HT1080 (cell line): Measurements from ENCODE around the gene DUOX1. TPM values are rescaled to one million over a fixed set of nuclear protein-coding genes. Genes with fewer than 3 reads are reported as not detected.
"Not testable (repeated sequence)": the region's sequence is repeated elsewhere in the genome, so short reads cannot be mapped to it uniquely, and the experiment has no call there.

Experiments used
- DNase-seq: peaks from one replicate; pipeline ENCODE4 v3.0.0-alpha.2; 2015; ENCODE audit warnings: low read depth
- total RNA-seq: library from RNA; depleted of rRNA; stranded (reverse); fragments of >200 nt; shearing (Covaris generic); gene quantifications from 2 replicates; pipeline ENCODE4 v1.2.3, GENCODE V29; 2014

DUOX1 gene
- total RNA-seq, 1 experiment from 2014 or later: not detected

DNA sequence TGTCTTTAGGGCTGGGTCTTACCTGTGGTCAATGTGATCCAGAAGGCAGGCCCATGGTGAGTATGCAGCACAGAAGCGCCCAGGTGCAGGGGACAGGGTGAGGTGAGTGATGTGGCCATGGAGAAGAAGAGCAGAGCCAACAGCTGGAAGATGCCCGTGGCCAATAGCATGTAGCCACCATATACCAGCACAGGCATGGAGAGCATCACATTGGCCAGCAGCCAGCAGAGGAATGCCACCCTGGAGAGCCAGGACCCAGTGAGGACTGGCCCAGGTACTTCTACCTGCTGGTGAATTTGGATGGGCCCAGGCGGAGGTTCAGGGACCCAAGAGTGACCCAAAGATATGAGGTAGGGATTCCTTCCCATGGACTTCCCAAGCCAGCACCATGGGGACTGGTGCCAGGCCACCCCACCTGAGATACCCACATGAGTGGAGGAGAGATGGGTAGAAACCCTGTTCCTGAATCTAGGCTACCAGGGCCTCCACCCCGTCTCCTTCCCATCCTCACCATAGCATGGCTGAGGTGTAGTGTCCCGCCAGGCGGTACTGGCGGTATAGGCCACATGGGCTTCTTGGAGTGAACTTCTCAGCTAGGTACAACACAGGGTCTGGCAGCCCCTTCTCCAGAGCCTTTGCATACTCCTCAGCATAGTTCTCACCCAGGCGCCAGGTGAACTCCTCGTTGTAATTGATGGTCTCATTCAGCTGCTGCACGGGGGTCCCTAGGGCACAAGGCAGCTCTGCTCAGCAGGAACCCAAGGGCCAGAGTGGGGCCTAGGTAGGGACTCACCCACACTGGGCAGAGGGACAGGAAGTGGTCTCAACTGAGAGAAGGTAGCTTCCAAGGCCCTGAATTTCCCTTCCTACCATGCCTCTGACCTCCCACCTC is 9.5 kb upstream of the DUOX1 start:
- no peak for DNase-seq

DNA sequence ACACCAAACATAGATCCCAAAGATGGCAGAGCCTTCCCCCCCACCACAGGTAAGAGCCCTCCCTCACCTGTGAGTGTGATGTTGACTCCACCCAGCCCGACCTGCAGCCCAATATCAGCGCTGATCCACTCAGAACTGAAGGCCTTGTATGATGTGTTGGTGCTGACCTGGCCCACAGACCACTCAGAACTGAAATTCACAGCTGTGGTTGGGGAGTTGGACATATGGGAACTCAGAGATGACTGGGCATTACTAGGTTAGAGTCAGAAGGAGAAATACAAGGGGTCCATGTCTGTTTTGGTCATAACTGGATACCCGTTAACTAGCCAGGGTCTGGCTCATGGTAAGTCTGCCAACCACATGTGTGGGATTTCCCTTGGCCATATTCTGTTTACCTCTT is 8.8 kb upstream of the DUOX1 start:
- DNase-seq: no peak

DNA sequence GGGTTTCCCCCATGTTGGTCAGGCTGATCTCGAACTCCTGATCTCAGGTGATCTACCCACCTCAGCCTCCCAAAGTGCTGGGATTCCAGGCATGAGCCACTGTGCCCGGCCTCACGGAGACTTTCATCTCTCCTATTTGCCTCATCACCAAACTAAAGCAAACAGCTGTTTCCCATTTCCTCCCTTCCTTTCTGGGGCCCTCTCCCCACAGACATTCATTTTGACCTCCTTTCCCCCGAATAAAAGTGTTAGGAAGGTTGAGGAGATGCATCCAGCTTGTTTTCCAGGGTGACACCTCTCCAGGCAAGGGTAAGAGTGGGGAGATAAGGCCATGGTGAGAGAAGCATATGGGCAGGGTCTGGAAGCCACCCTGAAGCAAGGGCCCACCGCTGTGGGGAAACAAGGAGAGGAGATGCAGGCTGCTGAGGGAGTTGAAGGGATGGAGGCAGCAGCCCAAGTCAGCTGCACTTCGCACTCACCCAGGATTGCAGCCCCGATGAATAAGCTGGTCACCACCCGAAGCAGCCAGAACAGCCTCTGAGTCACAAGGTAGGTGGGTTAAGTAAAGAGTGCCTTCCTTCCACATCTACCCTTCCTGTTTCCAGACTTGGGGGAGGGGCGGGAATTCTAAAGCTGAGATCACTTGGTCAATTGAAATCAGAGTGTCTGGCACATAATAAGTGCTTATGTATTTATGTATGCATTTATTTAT is 7.9 kb upstream of the DUOX1 start:
- peak; percentile 92 for DNase-seq

DNA sequence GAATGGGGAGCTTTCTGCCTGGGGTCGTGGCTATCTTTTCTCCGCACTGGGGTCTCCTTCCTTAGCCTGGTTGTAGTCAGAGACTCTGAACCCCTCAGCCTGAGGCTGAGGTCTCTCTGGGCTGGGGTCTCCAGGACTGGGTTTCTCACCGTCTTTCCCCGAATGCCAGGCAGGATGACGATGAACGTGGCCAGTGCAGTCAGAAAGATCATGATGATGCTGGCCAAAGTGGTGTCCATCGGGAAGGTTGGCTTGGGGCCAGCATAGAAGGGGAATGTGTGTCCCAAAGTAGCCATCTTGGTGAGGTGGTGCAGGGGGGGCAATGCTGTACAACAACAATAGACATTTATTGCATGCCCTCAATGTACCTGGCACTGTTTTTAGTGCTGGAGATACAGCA is 7.1 kb upstream of the DUOX1 start:
- no peak for DNase-seq

DNA sequence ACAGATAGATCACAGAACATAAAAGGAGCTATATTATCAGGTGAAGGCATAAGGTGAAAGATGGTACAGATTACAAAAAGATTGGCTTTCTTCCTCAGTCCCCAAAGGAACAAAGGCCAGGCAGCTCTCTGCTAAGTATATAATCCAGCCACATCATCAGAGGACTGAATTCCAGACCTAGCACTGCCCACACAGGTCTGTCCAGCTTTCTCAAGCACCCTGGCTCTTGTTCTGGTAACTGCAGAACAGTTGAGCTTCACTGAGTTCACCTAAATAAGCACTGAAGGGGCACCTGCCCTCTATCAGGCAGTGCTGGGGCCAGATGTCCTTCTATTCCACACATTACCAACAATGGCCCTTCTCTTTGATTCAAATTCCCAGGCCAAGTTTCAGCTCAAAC is 6.4 kb upstream of the DUOX1 start:
- no peak for DNase-seq

DNA sequence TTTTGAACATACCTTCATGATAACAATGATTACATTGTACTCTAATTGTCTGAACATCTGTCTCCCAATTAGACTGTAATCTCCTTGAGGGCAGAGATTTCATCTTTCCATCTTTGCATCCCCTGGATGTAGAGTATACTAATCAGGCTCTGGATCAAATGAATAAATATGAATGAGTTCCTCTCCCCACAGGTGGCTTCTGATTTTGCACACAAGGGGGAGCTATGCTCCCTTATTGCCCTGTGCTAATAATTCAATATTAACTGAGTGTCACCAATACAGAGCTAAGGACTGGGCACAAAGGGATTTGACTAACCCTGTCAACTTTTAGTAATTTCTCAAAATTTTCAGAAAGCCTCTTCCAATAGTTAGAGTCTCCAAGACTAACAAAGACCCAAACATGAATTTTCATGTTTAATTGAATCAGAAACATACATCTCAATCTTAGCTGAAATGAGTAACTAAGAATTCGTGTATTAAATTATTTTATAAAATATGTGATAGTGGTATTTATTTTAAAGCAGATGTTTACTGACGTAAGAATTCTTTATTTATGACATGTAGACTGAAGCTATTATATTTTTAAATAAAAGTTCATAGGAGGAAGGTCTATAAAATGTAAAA is 3.1 kb upstream of the DUOX1 start:
- peak; percentile 11 for DNase-seq

DNA sequence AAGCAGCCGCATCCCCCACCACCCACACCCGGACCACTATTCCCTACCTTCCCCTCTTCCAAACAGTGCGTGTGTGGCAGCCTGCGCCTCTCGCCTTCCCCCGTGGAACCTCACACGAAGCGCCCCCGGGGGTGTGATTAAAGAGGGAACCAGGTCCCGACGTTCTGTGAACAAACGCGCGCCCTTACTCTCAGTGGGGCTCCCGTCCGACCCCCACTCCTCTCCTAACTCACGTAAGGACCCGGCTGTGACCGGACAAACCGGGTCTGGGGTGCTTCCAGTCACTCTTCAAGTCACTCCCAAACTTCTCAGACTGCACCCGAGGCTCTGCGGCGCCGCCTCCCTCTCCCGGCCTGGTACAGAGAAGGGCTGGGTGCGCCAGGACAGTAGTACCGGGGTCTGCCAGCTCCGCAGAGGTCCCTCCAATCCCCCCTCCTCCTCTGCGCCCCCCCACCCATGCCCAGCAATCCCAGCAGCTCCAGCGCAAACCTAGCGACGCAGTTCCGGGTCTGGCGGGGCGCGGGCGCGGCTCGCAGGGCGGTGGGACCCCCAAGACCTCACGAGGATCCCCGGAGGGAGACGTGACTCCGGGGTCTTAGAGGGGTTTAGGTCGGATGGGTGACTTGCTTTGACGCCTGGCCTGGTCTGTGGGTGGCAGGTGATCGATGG is 689 bp upstream of the DUOX1 start:
- no peak for DNase-seq

DNA sequence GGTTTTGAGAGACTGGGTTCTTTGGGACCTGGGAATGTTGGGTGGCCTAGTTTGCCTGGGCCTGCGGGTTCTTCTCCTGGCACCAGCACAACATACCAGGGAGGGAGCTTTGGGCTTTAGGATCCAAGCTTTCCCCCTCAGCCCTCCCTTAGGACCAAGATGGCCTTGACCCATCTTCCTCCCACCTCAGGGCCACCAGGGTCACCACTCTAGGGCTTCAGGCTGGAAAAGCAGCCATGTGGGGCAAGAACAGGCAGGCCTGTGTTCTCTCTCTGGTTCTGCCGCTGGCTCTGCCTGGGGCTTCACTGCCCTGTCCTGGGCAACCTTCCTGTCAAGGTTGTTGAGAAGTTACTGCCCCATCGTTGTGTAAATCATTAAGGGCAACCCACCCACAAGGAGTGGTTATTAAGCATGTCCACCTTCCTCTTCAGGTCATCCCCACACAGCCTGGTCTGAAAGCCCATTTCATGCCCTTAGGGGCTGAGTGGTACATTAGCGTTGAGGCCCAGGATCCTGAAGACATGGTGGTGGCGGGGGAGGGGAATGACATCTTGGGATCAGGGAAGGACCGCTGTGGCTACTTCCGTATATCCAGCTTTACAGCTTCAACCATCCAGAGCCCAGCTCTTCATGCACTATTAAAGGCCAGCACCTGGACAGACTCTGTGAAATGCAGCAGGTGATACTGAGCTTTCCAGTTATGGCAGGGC is 652 bp downstream of the DUOX1 start:
- no peak for DNase-seq

DNA sequence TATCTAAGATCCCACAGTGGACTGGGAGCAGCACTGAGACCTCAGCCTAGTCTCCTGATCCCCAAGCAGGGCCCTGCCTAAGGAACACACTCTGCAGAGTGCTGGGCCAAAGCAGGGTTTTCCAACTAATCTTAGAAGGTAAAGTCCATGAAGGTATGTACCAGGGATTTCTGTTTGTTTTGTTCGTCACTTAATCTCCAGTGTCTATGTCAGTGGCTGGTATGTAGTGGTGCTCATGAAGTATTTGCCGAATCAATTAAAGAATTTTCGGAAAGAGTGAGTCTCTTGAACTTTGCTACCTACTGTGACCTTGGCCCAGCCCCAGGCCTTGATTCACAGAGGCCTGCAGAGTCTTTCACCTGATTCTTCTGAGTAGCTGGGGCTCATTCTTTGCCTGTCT is 1.7 kb downstream of the DUOX1 start:
- DNase-seq: no peak

DNA sequence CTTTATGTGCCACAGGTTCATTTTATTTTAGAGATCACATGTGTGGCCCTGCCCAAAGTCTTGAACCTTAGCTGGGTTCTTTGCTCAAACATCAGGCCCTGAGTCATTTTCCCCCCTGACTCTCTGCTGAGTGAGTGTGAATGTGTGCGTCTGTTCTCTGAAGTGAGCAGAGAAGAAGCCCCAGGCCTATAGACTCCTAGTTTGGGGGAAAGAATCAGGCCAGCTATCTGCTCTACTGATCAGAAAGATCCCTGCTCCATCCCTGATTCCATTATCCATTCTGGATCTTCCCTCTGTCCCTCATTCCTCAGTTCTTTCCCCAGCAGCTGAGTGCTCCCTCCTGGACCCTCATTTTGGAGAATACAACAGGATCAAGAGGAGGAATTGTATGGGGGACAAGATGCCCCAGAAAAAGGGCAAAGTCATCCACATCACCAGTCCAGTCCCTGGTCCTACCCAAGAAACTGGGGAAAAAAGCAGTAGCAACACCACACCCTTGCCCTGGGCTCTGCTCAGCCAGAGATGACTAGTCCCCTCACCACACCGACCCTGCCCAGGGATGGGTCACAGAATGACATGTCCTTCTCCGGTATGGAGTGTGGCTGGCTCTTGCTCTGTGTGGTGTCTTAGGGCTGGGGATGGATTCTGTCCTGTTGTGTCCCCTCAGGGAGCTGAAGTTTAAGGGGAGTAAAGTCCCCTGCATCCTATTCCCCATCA is 3.2 kb downstream of the DUOX1 start:
- no peak for DNase-seq

DNA sequence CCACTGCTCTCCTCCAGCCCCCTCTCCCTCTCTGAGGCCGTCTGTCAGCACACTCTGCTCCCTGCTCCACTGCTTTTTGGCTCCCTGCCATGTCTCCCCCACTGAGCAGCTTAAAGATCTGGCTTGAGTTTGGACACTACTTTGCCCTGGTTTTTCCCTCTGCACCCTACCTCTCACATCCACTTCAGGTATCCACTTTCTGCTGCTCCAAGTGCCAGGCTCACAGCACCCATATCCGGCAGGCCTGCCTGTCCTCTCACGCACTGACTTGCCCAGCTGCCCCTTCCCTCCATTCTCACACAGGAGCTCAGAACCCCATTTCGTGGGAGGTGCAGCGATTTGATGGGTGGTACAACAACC is 3.7 kb downstream of the DUOX1 start:
- no peak for DNase-seq

DNA sequence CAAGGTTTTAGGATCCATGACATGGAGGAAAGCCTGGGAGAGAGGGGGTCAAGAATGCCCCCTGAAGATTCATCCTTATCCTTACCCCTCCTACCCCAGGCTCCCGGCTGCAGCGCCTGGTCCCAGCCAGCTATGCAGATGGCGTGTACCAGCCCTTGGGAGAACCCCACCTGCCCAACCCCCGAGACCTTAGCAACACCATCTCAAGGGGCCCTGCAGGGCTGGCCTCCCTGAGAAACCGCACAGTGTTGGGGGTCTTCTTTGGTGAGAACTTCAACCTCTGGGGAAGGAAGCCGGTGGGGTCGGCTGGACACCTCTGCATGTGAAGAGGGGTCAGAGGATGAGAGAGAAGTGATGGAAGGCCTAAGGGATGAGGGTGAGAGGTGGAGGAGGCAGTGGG is 4.3 kb downstream of the DUOX1 start:
- no peak for DNase-seq

DNA sequence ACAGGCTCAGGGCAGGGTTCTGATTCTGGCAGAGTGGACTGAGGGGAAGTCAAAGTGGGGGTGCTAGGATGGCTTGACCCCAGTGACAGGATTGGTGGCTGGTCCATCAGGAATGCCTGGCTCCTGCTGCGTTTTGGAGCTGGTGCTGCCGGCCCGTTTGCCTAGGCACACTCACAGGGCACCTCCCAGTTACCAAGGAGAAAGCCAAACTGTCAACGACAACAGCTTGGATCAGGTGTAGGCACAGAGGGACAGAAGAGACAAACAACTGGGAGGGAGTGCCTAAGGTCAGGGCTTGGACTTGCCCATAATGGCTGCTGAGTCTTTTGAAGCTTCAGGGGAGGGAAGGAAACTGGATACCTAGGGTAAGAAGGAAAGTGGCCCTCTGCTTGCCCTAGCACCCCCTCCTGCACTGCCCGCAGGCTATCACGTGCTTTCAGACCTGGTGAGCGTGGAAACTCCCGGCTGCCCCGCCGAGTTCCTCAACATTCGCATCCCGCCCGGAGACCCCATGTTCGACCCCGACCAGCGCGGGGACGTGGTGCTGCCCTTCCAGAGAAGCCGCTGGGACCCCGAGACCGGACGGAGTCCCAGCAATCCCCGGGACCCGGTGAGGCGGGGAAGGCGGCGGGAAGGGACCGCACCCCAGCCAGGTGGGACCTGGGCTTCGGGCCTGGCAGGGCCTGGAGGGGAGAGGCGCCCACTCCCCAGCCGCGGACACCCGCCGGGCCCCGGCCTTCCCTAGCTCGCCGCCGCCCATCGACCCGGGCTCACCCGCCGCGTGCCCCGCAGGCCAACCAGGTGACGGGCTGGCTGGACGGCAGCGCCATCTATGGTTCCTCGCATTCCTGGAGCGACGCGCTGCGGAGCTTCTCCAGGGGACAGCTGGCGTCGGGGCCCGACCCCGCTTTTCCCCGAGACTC is 5.1 kb downstream of the DUOX1 start:
- no peak for DNase-seq

DNA sequence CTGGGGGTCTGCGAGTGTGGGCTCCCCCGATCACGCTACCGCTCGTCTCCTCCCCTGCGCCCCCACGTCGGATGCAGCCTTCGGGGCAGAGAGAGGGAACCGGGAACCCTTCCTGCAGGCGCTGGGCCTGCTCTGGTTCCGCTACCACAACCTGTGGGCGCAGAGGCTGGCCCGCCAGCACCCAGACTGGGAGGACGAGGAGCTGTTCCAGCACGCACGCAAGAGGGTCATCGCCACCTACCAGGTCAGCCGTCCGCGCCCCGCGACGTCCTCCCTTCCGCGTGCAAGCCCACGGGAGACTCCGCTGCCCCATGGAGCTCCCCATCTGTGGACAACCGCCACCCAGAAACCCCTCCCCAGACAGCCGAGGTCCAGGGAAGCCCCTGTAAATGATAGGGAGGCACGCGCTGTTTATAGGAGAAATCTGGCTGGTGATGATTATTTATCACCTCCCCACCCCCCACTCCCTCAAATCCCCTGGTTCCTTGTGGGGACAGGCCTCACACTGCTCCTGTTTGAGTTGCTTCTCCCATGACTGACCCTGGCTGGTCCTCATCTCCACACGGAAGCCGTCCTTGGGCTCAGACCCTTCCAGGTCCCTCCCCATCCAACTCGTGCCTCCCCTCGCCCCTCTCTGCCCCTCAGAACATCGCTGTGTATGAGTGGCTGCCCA is 6.0 kb downstream of the DUOX1 start:
- not testable (repeated sequence) for DNase-seq

DNA sequence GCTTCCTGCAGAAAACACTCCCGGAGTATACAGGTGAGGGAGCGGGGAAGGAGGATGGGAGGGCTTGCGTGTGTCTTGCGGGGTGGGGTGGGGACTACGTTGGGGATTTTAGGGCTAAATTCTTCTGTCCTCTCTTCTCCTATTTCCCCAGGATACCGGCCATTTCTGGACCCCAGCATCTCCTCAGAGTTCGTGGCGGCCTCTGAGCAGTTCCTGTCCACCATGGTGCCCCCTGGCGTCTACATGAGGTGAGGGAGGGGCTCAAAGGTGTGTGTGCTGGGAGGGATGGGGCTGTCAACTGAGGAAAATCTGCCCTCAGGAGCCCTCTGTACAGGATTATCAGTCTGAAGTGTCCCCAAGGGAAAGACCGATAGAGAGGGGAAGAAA is 6.6 kb downstream of the DUOX1 start:
- DNase-seq: no peak

DNA sequence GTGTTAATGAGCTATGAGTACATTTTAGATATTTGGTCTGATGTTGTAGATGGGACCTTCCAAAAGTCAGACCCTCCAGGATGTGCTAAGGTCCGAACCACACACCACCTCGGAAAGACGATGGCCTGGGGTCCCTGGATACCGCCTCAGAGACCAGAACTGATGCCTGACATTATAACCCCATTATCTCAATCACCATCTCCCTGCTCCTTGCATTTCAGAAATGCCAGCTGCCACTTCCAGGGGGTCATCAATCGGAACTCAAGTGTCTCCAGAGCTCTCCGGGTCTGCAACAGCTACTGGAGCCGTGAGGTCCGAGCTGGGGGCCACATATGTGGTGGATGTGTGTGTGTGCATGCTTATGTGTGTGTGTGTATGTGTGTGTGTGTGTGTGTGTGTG is 7.9 kb downstream of the DUOX1 start:
- DNase-seq: no peak

DNA sequence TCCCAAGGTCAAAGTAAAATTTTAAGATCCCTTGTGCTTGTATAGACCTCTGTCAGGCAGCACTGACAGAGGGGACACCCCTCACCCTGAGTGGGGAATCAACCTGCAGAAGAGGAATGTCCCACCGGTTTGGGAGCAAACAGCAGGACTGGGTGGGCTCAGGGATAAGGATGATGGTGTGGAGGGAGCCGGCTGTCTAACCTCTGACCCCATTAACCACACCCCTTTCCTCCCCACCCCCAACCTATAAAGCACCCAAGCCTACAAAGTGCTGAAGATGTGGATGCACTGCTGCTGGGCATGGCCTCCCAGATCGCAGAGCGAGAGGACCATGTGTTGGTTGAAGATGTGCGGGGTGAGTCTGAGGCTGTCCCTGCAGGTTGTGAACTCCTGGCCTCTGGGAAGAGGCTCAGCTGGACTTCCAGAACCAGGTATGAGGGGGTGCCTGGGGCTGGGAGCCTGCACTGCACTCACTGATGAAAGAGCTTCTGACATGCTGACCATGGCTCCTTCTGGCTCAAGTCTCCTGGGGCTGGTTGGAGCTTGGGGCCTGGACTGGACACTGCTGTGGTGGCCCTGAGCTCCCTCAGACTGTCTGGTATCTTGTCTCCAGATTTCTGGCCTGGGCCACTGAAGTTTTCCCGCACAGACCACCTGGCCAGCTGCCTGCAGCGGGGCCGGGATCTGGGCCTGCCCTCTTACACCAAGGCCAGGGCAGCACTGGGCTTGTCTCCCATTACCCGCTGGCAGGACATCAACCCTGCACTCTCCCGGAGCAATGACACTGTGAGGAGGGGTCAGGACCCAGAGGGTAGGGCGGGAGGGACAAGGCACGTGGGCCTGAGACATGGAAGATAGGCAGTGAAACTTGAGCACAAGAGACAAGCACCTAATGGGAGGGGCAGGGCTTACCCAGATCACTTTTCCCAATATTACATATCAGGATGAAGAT is 9.3 kb downstream of the DUOX1 start:
- no peak for DNase-seq

DNA sequence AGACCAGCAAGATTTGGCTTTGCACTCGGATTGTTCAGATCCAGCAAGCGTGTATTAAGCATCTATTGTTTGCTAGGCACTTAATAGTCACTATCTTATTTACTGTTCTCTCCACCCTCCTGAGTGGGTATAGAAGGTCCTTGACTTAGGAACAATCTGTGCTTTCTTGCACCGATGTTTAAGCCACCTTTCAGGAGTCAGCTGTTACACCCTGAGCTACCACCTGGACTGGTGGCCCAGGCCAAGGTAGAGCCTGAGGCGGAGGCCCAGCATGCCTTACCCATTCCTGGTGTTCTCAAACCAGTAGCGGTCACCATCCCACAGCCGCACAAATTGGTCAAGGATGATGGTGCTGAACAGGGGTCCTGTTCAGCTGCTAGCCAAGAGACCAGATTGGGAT is 10.0 kb downstream of the DUOX1 start:
- no peak for DNase-seq
